ENCODE data around the gene DGKB.

The DGKB gene

DNA sequence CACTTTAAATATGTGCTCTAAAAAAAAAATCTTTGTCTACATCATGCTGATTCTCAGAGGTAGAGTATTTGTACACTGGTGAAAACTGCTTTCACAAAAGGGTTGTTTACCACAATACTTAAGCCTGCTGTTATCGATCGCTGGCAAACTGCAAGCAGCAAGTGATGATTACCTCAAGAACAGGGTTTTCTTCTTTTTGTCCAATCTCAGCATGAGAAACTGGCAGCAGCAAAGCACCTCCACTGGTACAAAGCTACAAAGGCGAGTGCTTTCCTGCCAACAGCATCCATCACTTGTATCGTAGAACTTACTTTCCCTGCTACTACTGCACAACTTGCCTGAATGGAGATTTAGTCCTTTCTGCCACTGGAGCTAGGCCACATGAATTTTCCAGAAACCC lies 276.5 kb downstream of the DGKB start:
- TF ChIP-seq GATA3 (IDR thresholded peaks at IDR 0.05; ENCODE audit: low read depth, low read length) (no peak), GATA2 (IDR thresholded peaks at IDR 0.05; ENCODE audit: low read depth, low read length) (no peak)

- TF ChIP-seq GATA2 (IDR thresholded peaks at IDR 0.05; ENCODE audit: low read depth, low read length) (no peak), GATA3 (IDR thresholded peaks at IDR 0.05; ENCODE audit: low read depth, low read length) (no peak)
These were observed 280.0 kb downstream of the DGKB start for GRCh38 chr7:14622559-14622958.

- TF ChIP-seq GATA2 (IDR thresholded peaks at IDR 0.05; ENCODE audit: low read depth, low read length), result no peak
- no peak for TF ChIP-seq GATA3 (IDR thresholded peaks at IDR 0.05; ENCODE audit: low read depth, low read length)
These were observed 296.4 kb downstream of the DGKB start for GRCh38 chr7:14606101-14606500.

GRCh38 chr7:14604606-14605005 lies 297.9 kb downstream of the DGKB start:
- TF ChIP-seq GATA2 (IDR thresholded peaks at IDR 0.05; ENCODE audit: low read depth, low read length) (no peak), GATA3 (IDR thresholded peaks at IDR 0.05; ENCODE audit: low read depth, low read length) (no peak)

DNA sequence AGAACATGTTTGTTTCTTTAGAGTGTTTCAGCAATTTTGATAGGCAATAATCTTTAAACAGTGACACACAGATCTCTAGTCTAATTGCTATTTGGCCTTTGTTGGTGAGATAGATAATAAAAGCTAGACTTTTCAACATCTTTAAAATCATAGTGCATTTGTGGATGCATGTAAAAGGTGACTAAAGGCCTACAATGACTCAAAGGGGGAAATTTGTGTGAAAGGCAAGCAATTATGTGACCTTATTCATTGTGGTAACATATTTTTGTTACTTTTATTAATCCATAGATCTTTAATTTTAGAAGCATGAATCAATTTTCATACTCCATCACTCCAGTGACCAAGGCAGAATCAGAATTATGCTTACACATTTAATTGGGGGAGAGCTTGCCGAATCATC lies 299.7 kb downstream of the DGKB start:
- no peak for TF ChIP-seq GATA2 (IDR thresholded peaks at IDR 0.05; ENCODE audit: low read depth, low read length)
- TF ChIP-seq GATA3 (IDR thresholded peaks at IDR 0.05; ENCODE audit: low read depth, low read length), result no peak

- no peak for TF ChIP-seq GATA3 (IDR thresholded peaks at IDR 0.05; ENCODE audit: low read depth, low read length)
- TF ChIP-seq GATA2 (IDR thresholded peaks at IDR 0.05; ENCODE audit: low read depth, low read length), result no peak
These were observed 301.7 kb downstream of the DGKB start for GRCh38 chr7:14600766-14601367.

- TF ChIP-seq GATA3 (IDR thresholded peaks at IDR 0.05; ENCODE audit: low read depth, low read length), result no peak
- no peak for TF ChIP-seq GATA2 (IDR thresholded peaks at IDR 0.05; ENCODE audit: low read depth, low read length)
These were observed 303.6 kb downstream of the DGKB start for GRCh38 chr7:14598978-14599377.

GRCh38 chr7:14596421-14596820 lies 306.1 kb downstream of the DGKB start:
- TF ChIP-seq GATA2 (IDR thresholded peaks at IDR 0.05; ENCODE audit: low read depth, low read length) (no peak), GATA3 (IDR thresholded peaks at IDR 0.05; ENCODE audit: low read depth, low read length) (no peak)

GRCh38 chr7:14590206-14590605 lies 312.3 kb downstream of the DGKB start:
- TF ChIP-seq GATA3 (IDR thresholded peaks at IDR 0.05; ENCODE audit: low read depth, low read length) (no peak), GATA2 (IDR thresholded peaks at IDR 0.05; ENCODE audit: low read depth, low read length) (no peak)

DNA sequence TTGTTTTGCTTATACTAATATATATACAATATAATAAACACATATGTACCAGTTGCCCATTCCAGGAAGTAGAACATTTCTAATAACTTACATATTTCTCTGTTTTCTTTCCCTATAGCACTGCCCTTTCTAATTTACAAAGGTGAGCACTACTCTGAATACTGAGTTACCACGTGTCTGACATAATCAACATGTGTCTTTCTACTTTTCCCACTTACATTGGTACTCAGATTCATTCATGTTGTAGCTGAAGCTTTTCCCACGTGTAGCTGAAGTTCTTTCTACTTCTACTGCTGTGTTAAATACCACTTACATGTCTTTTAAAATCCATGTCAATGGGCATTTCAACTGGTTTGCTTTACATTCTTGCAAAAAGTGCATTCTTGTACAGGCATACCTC lies 317.3 kb downstream of the DGKB start:
- TF ChIP-seq GATA3 (IDR thresholded peaks at IDR 0.05; ENCODE audit: low read depth, low read length), result no peak
- TF ChIP-seq GATA2 (IDR thresholded peaks at IDR 0.05; ENCODE audit: low read depth, low read length), result no peak

DNA sequence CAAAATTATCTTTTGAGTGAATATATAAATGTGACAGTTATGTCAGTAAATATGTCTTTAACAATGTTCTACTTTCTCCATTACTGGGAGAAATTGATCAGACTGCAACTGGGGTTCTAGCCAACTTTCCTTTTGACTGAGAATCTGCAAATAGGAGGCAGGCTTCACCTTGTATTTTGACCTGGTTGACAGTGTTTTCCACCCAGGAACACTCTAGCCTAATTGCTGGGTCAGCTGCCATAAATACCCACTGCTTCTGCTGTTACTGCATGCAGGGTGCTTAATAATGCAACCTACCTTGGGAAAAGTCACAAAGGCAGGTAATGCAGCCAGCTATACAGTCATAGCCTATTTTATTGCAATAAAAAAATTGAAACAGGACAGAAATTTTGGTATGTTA lies 319.0 kb downstream of the DGKB start:
- TF ChIP-seq GATA2 (IDR thresholded peaks at IDR 0.05; ENCODE audit: low read depth, low read length), result no peak
- no peak for TF ChIP-seq GATA3 (IDR thresholded peaks at IDR 0.05; ENCODE audit: low read depth, low read length)

- TF ChIP-seq GATA2 (IDR thresholded peaks at IDR 0.05; ENCODE audit: low read depth, low read length) (no peak), GATA3 (IDR thresholded peaks at IDR 0.05; ENCODE audit: low read depth, low read length) (no peak)
These were observed 320.5 kb downstream of the DGKB start for GRCh38 chr7:14582010-14582409.

DNA sequence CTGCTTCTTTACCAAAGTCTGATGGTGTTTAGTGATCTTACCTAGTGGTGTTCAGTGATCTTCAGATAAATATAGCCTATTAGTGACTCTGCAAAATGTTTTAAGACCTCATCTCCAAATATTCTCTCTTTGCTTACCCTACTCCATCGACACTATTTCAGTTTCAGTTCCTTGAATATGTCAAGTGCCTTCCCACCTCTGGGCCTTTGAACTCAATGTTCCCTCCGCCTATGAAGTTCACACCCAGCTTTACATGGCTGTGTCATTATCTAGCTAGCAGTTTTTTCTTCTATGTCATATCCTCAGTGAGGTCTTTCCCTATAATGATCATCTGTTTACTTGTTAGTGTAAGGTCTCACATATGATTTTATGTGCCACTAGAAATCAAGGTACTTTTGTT lies 322.6 kb downstream of the DGKB start:
- no peak for TF ChIP-seq GATA3 (IDR thresholded peaks at IDR 0.05; ENCODE audit: low read depth, low read length)
- TF ChIP-seq GATA2 (IDR thresholded peaks at IDR 0.05; ENCODE audit: low read depth, low read length), result no peak

DNA sequence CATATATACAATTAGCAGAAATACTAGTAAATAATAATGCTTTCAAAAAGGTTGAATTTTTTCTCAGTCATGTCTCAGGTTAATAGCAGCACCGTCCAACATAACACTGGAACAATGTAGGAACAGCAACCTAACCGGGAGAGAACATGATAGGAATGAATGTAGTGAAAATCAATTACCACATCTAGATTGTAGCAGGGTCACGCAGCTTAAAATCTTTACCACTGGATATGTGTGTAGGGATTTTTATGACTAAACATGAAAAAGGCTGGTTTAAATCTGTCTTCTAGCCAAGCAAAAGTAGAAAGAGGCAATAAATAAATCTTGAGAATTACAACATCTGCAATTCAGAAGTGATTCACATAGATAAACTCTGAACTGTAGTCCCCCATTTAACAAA lies 326.0 kb downstream of the DGKB start:
- TF ChIP-seq GATA2 (IDR thresholded peaks at IDR 0.05; ENCODE audit: low read depth, low read length) (no peak), GATA3 (IDR thresholded peaks at IDR 0.05; ENCODE audit: low read depth, low read length) (no peak)

GRCh38 chr7:14570750-14571607 lies 331.6 kb downstream of the DGKB start:
- TF ChIP-seq GATA3 (IDR thresholded peaks at IDR 0.05; ENCODE audit: low read depth, low read length) (no peak), GATA2 (IDR thresholded peaks at IDR 0.05; ENCODE audit: low read depth, low read length) (no peak)
